GM10266 (cell line): ENCODE measurements around the gene GLCCI1.
"Not testable (repeated sequence)": the region's sequence is repeated elsewhere in the genome, so short reads cannot be mapped to it uniquely, and the experiment has no call there.

Experiments used
- DNase-seq: peaks from one replicate; pipeline ENCODE4 v3.0.0; 2012; ENCODE audit errors: extremely low spot score
- TF ChIP-seq, protein P1 (sequence below): IDR thresholded peaks from 2 replicates; pipeline ENCODE4 v1.5.1; 2012; ENCODE audit warnings: mild to moderate bottlenecking, low read depth; ENCODE audit not compliant: control insufficient read depth, insufficient read depth; ENCODE audit errors: missing control alignments

The GLCCI1 gene

DNA sequence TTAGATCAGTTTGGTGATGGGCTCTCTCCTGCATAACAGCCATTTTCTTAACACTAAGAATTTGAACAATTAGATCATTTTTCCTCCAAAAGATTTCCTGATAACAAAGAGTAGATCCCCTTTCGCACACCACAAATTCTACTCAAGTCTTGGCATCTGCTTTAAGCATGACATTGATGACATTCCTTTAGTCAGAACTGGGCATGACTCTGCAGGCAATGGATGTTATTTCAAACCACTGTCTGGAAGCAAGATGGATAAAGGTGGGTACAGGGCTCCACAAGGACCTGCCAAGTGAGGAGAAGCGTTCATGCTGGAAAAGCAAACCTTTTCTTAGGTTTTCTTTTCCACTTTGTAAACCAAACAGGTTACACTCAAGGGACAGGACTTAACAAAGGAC lies 123.5 kb downstream of the GLCCI1 start:
- no peak for DNase-seq

DNA sequence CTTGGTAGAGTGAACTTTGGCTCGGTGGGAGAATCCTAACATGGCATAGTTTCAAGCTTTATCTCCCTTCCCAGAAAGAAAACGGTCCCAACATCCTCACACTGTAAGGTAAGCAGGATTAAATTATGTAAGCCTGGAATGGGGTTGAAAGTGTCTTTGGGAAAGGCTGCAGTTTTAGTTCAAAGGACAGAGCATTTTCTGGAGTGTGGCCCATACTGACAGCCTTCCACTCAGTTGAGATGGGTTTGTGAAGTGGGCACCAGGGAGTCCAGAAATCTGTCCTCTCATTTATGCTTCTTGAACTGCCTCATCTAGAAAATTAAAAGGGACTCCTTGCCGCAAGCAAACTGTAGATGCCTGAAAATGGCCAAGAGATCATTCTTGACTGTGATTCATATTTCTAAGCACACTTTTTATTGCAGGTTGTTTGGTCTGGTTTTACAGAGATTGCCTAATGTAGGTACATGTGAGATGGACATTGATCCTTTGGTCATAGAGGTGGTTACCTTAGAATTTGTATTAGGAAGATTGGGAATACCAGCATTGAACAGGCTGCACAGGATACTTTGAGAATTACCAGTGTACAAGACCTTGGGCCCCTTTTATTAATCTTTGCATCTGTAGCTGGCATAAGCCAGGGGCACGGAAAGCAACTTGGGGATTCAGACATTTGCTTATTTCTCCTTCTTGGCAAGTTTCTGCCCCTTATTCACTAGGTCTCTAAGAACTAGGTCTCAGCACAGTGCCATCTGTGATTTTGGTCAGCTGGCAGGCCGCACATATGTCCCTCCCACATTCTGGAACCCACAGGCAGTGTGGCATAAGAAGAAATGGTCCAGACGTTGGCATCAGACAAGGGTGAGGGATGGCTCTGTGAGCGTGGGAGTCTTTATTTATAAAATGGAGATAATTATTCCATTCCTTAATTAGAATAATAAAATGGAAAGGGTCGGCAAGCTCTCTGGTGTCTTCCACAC lies 125.9 kb downstream of the GLCCI1 start:
- DNase-seq, result no peak
- TF ChIP-seq, protein P1, sequence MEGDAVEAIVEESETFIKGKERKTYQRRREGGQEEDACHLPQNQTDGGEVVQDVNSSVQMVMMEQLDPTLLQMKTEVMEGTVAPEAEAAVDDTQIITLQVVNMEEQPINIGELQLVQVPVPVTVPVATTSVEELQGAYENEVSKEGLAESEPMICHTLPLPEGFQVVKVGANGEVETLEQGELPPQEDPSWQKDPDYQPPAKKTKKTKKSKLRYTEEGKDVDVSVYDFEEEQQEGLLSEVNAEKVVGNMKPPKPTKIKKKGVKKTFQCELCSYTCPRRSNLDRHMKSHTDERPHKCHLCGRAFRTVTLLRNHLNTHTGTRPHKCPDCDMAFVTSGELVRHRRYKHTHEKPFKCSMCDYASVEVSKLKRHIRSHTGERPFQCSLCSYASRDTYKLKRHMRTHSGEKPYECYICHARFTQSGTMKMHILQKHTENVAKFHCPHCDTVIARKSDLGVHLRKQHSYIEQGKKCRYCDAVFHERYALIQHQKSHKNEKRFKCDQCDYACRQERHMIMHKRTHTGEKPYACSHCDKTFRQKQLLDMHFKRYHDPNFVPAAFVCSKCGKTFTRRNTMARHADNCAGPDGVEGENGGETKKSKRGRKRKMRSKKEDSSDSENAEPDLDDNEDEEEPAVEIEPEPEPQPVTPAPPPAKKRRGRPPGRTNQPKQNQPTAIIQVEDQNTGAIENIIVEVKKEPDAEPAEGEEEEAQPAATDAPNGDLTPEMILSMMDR, result no peak

More for the DNA sequence above, 123.5 kb downstream of the GLCCI1 start:
- TF ChIP-seq, protein P1, result no peak

DNA sequence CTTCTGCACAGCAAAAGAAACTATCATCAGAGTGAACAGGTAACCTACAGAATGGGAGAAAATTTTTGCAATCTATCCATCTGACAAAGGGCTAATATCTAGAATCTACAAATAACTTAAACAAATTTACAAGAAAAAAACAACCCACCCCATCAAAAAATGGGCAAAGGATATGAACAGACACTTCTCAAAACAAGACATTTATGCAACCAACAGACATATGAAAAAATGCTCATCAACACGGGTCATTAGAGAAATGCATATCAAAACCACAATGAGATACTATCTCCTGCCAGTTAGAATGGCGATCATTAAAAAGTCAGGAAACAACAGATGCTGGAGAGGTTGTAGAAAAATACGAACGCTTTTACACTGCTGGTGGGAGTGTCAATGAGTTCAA lies 132.7 kb downstream of the GLCCI1 start:
- not testable (repeated sequence) for DNase-seq

DNA sequence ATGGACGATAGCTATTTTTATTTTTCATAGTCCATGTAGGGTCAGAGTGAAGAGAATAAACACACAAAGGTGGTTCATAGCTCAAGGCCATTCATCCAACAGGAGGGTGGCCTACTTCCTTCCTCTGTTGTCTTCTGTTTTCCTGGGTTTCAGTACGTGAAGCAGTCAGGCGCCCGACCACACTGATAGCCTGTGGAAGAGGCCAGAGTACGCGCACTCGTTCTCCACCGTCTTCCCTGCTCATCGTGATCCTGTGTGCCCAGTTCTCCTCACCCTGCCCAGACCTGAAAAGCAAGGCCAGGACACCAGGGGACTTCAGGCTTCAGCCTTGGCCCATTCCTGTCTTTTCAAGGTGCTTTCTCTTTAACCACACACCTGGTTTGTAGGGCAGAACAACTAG lies 134.7 kb downstream of the GLCCI1 start:
- TF ChIP-seq, protein P1, result no peak
- no peak for DNase-seq

DNA sequence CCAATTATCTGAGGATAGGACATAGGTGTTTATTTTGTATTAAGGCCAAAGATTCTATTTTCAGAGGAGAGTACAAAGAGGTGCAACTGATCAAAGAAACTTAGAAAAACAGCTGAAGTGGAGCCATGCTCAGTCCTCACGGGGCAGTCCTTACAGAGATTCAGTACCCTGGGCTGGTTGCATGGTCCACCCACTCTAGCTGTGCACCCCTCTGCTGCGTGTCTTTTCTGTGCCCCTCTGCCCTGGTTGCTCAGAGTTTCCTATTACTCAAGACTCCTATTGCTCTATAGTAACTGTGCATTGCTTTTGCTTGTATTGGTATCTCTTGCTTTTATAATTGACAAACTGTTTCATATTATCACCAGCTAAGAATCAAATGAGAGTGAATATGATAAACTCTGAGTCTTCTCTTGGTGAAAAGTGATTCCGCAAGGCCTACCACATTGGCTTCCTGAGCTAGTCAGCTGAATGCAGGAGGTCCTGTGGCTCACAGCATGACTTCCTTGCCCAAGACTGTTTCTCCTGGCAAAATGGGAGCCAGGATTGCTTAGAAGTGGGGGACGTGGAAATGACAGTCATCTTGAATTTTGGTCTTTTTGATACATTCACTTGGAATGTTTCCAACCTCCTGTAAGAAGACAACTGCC lies 137.0 kb downstream of the GLCCI1 start:
- DNase-seq, result no peak
- TF ChIP-seq, protein P1, result no peak

DNA sequence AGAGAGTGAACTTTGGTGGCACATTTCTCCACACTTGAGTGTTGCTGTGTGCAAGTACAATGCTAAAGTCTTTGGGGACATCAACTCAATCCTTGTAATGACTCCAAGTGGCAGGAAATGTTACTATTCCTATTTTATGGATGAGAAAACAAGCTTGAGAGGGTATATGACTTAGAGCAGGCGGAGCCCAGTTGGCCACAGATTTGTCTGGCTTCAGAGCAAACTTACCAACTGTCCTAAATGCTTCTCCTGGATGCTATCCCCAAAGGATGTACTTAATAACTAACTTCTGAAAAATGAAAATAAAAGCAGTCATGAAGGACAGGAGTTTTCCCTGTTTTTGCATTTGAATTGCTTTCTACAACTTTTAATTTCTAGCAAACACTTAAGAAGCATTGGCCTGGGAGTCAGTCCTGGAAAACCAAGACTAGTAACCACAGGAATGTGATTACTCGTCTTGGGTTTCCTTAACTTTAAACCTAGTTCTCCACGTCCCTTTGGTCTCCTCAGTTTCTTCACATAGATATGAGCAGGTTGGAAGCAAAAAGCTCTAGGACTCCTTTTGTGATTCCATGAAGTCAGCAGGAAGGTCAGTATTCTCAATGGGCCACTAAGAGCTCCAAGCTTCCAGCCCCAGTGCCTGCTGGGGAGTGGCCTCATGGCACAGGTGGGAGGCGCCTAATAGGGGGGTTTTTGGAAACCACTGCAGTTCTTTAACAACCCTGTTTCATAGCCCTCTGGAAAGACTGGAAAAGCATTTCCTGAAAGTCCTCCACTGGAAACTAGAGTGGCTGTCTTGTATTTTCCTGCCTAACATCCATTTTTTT lies 140.8 kb downstream of the GLCCI1 start:
- TF ChIP-seq, protein P1, result no peak
- no peak for DNase-seq

DNA sequence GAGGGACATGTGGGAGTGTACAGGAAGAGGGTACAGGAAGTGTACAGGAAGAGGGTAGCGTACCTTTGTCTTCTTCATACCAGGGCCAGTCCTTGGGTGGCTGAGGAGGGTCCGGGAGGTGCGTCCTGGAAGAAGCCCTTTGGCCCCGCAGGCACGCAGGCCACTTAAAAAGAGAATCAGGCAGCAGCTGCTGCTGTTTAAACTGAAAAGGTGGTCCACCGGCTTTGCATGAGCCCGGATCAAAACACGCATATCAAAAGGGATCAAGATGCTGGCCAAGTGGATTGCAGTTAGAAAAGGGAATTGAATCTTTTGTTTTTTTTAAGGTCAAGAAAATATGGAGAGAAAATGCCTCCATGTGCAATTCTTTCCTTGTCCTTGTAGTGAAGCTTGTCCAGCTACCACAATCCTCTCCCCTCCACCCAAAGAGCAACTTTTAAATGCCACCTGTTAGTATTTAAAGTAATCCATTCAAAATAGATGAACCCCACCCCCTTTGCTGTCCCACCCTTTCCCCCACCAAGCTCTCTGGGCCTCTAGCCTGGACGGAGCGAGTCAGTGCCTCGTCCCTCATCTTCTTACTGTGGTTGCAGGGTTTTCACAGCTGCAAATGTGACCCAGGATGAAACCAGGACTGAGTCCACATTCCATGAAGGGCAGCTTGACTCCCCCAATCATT lies 142.8 kb downstream of the GLCCI1 start:
- TF ChIP-seq, protein P1, result no peak
- no peak for DNase-seq
